ENCODE measurements around the gene ZNF320.
A peak's percentile ranks its signal among the peaks of the same experiment; 100 is the strongest.
"Not testable (repeated sequence)": the region's sequence is repeated elsewhere in the genome, so short reads cannot be mapped to it uniquely, and the experiment has no call there.

ZNF320 gene

DNA sequence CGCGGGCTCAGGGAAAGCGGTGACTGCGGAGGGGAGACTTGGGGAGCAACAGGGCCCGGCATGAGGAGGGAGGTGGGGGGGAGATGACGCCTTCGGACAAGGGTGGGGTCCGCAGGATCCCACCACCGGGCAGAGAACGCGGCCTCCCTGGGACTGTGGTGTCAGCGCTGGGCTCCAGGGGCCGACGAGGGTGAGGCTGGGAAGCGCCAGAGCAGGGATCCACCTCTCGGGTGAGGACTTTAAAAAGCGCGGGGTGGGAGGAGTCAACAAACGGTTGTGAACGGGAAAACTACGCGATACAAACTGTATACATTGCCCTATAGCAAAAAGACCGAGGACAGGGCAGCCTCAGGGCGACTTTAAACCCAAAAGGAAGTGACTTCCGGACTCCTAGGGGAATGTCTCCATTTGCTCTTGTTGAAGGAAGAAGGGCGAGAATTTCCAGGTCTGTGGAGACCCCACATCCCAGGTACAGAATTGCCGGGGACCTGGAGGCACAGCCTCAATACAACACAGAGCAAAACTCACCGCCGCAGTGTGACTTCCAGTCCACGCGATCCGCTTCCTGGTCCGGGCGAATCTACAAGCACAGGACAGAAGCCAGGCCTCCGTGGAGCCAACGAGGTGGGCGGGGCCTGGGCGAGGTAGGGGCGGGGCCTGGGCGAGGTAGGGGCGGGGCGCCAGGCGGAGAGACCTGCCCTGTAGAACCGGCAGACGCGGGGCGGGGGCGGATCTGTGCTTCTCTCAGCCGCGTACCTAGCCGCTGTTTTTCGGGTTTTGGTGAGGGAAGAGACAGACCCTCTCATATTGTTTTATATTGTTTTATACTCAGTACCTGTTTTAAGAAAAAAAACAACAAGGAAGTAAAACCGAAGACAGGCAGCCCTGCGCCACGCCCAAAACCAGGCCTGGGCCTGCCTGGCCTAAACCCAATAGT is 25.7 kb upstream of the ZNF320 start, which contains the start of gene ZNF888:
ZNF888 (minus strand) TSS at position 588 of the 937 bp plus-strand sequence. CDS start 5,555 bp downstream, outside the sequence.
- DNase-seq, result peak; percentile 85
- TF ChIP-seq CTCF (IDR thresholded peaks at IDR 0.05; ENCODE audit: low read depth, low read length), result no peak
- Histone ChIP-seq H3K27ac (peak within 1 kb of the TSS; percentile 83), H3K9me3 (ENCODE audit: severe bottlenecking) (no peaks in the 10 kb centered on the region), H3K27me3 (ENCODE audit: insufficient read depth, low read depth, severe bottlenecking) (no peaks in the 10 kb centered on the region), H3K36me3 (peaks cover 25% of the 10 kb centered on the region), H3K4me3 (ENCODE audit: low read depth, low read length) (peak within 1 kb of the TSS; percentile 90)

DNA sequence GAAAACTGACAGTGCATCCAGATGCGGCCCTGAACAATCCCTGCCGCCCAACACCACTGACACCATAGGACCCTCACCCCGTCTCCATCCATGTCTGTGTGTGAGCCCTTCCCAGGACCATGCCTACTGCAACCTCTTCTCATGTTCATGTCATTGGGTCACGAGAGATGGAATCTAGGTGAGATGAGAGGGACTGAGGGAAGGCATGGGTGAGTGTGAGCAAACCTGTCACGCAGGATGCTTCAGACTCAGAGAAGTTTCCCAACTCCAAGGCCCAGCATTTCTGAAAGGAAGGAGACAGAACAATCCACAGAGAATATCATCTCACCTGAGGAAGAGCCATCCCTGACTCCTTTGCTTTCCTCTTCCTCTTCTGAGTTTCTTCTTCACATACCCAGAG is 20.1 kb upstream of the ZNF320 start:
- no peak for TF ChIP-seq CTCF (IDR thresholded peaks at IDR 0.05; ENCODE audit: low read depth, low read length)
- Histone ChIP-seq H3K9me3 (ENCODE audit: severe bottlenecking) (no peaks in the 10 kb centered on the region), H3K36me3 (peaks cover 21% of the 10 kb centered on the region), H3K4me3 (ENCODE audit: low read depth, low read length) (no peak overlapping the region), H3K27ac (no peak overlapping the region), H3K27me3 (ENCODE audit: insufficient read depth, low read depth, severe bottlenecking) (no peaks in the 10 kb centered on the region)
- DNase-seq, result no peak

GRCh38 chr19:52910648-52911047 is 13.2 kb upstream of the ZNF320 start:
- no peak for DNase-seq
- Histone ChIP-seq H3K27me3 (ENCODE audit: insufficient read depth, low read depth, severe bottlenecking) (no peaks in the 10 kb centered on the region), H3K4me3 (ENCODE audit: low read depth, low read length) (no peak overlapping the region), H3K36me3 (peaks cover 39% of the 10 kb centered on the region), H3K27ac (no peak overlapping the region), H3K9me3 (ENCODE audit: severe bottlenecking) (no peaks in the 10 kb centered on the region)
- no peak for TF ChIP-seq CTCF (IDR thresholded peaks at IDR 0.05; ENCODE audit: low read depth, low read length)

DNA sequence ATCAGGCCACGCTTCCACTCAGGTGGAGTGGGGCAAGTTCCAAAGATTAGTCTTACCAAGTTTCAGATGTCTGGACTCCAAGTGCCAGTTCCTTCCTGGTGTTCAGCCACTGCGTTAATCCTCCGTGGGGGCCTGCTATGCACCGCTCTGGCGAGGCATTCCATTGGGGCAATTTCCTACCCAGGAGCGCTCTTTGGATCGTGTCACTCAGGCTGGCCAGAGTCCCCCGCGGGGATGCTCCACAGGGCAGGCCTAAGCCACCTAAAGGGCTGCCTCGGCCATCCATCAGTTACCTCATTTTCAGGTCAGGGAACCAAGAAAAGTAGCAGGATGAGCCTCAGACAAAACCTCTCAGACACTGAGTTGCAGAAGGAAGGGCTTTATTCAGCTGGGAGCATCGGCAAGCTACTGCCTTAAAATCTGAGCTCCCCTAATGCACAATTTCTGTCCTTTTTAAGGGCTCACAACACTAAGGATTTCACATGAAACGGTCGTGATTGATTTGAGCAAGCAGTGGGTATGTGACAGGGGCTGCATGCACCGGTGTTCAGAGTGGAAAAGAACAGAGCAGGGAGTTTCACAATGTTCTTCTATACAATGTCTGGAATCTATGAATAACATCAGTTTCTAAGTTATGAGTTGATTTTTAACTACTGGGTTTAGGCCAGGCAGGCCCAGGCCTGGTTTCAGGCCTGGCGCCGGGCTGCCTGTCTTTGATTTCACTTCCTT is 6.8 kb upstream of the ZNF320 start:
- not testable (repeated sequence) for DNase-seq; H3K27me3 ChIP-seq (ENCODE audit: insufficient read depth, low read depth, severe bottlenecking); H3K9me3 ChIP-seq (ENCODE audit: severe bottlenecking); H3K27ac ChIP-seq; H3K4me3 ChIP-seq (ENCODE audit: low read depth, low read length)
- peaks cover 22% of the 10 kb centered on the region for H3K36me3 ChIP-seq

DNA sequence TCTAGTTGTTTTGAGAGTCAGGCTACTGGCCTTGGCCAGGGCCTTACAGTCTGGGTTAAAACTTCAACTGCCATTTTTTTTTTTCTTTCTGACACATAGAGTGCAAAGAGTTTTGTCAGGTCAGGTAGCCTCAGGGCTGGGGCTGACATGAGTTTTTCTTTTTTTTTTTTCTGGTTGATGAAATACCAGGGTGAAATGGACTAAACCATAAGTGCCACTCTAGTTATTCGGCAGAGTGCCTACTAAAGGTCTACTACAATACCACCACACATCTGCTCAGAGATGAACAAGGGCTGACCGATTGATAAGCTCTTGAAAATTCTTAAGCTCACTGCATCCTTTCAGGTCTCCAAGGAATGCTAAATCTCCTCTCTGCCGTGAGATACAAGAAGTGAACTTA is 4.4 kb upstream of the ZNF320 start:
- H3K27ac ChIP-seq, result no peak overlapping the region
- H3K36me3 ChIP-seq, result peaks cover 11% of the 10 kb centered on the region
- no peak for DNase-seq
- no peaks in the 10 kb centered on the region for H3K27me3 ChIP-seq (ENCODE audit: insufficient read depth, low read depth, severe bottlenecking)
- no peak overlapping the region for H3K4me3 ChIP-seq (ENCODE audit: low read depth, low read length)
- no peaks in the 10 kb centered on the region for H3K9me3 ChIP-seq (ENCODE audit: severe bottlenecking)
- no peak for TF ChIP-seq CTCF (IDR thresholded peaks at IDR 0.05; ENCODE audit: low read depth, low read length)

GRCh38 chr19:52898596-52898995 is 1.2 kb upstream of the ZNF320 start:
- not testable (repeated sequence) for DNase-seq; H3K9me3 ChIP-seq (ENCODE audit: severe bottlenecking); H3K27ac ChIP-seq; H3K27me3 ChIP-seq (ENCODE audit: insufficient read depth, low read depth, severe bottlenecking); H3K4me3 ChIP-seq (ENCODE audit: low read depth, low read length)
- H3K36me3 ChIP-seq, result peaks cover 10% of the 10 kb centered on the region

All from WERI-Rb-1 (cell line).